Inferior parietal cortex (tissue), 1 donor: ENCODE measurements around the gene PAEP.

ENCODE experiments used
- DNase-seq: peaks from one replicate; pipeline ENCODE4 v3.0.0-alpha.2; 2016; ENCODE audit errors: extremely low spot score

PAEP gene

GRCh38 chr9:135579356-135579755, 17.8 kb downstream of the PAEP start:
- DNase-seq: no peak

- no peak for DNase-seq
Measured at GRCh38 chr9:135579889-135580660, 18.5 kb downstream of the PAEP start.

GRCh38 chr9:135580664-135581380, 19.3 kb downstream of the PAEP start:
- DNase-seq: no peak

GRCh38 chr9:135581636-135582426, 20.3 kb downstream of the PAEP start:
- no peak for DNase-seq

GRCh38 chr9:135582541-135582940, 21.0 kb downstream of the PAEP start:
- no peak for DNase-seq

- DNase-seq: no peak
Measured at GRCh38 chr9:135582966-135583687, 21.6 kb downstream of the PAEP start.

- DNase-seq: no peak
Measured at GRCh38 chr9:135583688-135584011, 22.1 kb downstream of the PAEP start.

GRCh38 chr9:135584371-135584770, 22.8 kb downstream of the PAEP start:
- DNase-seq: no peak

GRCh38 chr9:135584934-135585333, 23.4 kb downstream of the PAEP start:
- no peak for DNase-seq

- no peak for DNase-seq
Measured at GRCh38 chr9:135586601-135587109, 25.1 kb downstream of the PAEP start.

GRCh38 chr9:135587658-135588057, 26.1 kb downstream of the PAEP start:
- DNase-seq: no peak

GRCh38 chr9:135588371-135588770, 26.8 kb downstream of the PAEP start:
- DNase-seq: no peak

GRCh38 chr9:135588886-135589595, 27.5 kb downstream of the PAEP start:
- no peak for DNase-seq

GRCh38 chr9:135589596-135590485, 28.3 kb downstream of the PAEP start:
- no peak for DNase-seq

- DNase-seq: no peak
Measured at GRCh38 chr9:135590486-135591079, 29.0 kb downstream of the PAEP start.

GRCh38 chr9:135591506-135592330, 30.2 kb downstream of the PAEP start:
- DNase-seq: no peak

- DNase-seq: no peak
Measured at GRCh38 chr9:135592331-135592590, 30.7 kb downstream of the PAEP start.

GRCh38 chr9:135592625-135593024, 31.1 kb downstream of the PAEP start:
- no peak for DNase-seq

GRCh38 chr9:135596211-135596610, 34.7 kb downstream of the PAEP start:
- DNase-seq: no peak
